Measurements from ENCODE around the gene FAM3B. TPM values are rescaled to one million over a fixed set of nuclear protein-coding genes. Genes with fewer than 3 reads are reported as not detected.
A peak's percentile ranks its signal among the peaks of the same experiment; 100 is the strongest.

Gene FAM3B
- total RNA-seq, 1 donor from 2014 or later, result 4.5 TPM

DNA sequence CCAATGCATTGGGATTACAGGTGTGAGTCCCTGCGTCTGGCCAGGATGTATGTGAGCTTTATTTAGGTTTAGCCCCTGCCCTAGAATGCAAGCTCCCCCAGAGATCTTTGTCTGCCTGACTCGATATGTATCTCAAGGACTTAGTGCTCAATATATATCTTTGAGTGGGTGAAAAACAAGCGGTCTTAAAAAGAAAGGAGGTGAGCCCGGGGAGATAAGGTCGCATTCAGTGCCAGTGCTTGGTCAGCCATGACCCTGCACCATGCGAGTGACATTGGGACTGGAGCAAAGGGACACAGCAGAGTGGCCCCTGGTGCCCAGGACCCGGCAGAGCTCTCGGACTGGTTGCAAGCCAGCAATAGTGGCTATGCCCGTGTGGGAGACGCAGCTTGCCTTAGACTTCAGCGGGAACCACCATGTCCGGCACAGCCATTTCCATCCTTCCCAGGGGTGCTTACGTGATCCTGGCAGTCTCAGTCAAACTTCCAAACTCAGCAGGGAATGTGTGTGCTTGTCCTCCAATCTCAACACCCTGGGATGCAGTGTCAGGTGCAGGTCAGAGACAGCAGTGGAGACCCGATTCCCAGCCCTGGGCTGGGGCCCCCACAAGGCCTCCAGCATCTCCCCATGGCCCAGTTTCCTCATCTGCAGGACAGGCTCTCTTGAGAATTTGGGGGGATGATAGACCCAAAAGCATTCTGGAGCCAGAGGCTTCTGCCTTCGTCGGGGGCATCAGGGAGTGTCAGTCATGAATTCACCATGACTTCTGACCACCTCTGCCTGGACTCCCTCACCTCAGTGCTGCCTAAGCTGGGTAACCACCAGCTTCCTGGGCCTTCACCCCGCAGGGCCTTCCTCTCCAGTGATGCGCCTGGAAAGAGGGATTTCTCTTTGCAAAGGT lies 47.0 kb downstream of the FAM3B start:
- TF ChIP-seq, protein P1, sequence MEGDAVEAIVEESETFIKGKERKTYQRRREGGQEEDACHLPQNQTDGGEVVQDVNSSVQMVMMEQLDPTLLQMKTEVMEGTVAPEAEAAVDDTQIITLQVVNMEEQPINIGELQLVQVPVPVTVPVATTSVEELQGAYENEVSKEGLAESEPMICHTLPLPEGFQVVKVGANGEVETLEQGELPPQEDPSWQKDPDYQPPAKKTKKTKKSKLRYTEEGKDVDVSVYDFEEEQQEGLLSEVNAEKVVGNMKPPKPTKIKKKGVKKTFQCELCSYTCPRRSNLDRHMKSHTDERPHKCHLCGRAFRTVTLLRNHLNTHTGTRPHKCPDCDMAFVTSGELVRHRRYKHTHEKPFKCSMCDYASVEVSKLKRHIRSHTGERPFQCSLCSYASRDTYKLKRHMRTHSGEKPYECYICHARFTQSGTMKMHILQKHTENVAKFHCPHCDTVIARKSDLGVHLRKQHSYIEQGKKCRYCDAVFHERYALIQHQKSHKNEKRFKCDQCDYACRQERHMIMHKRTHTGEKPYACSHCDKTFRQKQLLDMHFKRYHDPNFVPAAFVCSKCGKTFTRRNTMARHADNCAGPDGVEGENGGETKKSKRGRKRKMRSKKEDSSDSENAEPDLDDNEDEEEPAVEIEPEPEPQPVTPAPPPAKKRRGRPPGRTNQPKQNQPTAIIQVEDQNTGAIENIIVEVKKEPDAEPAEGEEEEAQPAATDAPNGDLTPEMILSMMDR (IDR thresholded peaks at IDR 0.05; ENCODE audit: insufficient read depth, low read length, poor library complexity, severe bottlenecking), result no peak
- H3K36me3 ChIP-seq (ENCODE audit: control insufficient read depth, insufficient read depth, low read length), result no peaks in the 10 kb centered on the region
- H3K27me3 ChIP-seq (ENCODE audit: control insufficient read depth, insufficient read depth, low read length), result peaks cover 5% of the 10 kb centered on the region
- no peak overlapping the region for H3K4me3 ChIP-seq (ENCODE audit: low read depth, low read length)
- DNase-seq (ENCODE audit: low read depth), result no peak

DNA sequence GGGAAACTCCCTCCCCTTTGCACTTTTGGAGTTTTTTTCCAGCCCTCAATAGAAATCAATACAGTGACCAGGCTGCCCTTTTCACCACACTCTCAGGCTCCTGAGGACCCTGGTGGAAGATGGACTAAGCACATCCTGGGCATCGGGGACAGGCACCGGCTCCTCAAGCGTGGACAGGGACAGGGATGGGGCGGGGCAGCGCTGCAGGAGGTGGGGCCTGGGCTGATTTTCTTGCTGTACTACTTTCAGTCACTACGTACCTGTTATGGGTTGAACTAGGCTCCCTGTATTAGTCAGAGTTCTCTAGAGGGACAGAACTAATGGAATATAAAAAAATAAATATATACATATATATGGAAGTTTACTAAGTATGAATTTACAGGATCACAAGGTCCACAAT lies 47.7 kb downstream of the FAM3B start:
- TF ChIP-seq, protein P1 (IDR thresholded peaks at IDR 0.05; ENCODE audit: insufficient read depth, low read length, poor library complexity, severe bottlenecking), result no peak
- no peaks in the 10 kb centered on the region for H3K36me3 ChIP-seq (ENCODE audit: control insufficient read depth, insufficient read depth, low read length)
- no peak for DNase-seq (ENCODE audit: low read depth)
- H3K4me3 ChIP-seq (ENCODE audit: low read depth, low read length), result no peak overlapping the region
- peaks cover 11% of the 10 kb centered on the region for H3K27me3 ChIP-seq (ENCODE audit: control insufficient read depth, insufficient read depth, low read length)

DNA sequence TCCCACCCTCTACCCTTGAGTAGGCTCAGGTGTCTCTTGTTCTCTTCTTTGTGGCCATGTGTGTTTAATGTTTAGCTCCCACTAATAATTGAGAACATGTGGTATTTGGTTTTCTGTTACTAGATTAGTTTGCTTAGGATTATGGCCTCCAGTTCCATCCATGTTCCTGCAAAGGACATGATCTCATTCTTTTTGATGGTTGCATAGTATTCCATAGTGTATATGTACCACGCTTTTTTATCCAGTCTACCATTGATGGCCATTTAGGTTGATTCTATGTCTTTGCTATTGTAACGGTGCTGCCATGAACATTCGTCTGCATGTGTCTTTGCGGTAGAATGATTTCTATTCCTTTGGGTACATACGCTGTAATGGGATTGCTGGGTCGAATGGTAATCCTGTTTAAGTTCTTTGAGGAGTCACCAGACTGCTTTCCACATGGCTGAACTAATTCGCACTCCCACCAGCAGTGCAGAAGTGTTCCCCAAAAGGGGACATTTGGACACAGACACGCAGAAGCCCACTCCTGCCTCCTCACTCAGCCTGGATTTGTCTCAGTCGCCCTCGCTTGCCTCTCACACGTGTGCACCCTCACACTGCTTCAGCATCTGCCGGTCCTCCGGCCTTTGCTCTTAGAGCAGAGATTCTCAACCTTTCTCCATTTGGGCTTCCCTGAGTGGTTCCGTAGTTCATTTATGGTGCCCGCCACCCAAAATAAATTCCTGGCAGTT lies 48.9 kb downstream of the FAM3B start:
- no peaks in the 10 kb centered on the region for H3K36me3 ChIP-seq (ENCODE audit: control insufficient read depth, insufficient read depth, low read length)
- no peak for DNase-seq (ENCODE audit: low read depth)
- no peak overlapping the region for H3K4me3 ChIP-seq (ENCODE audit: low read depth, low read length)
- H3K27me3 ChIP-seq (ENCODE audit: control insufficient read depth, insufficient read depth, low read length), result peaks cover 16% of the 10 kb centered on the region
- TF ChIP-seq, protein P1 (IDR thresholded peaks at IDR 0.05; ENCODE audit: insufficient read depth, low read length, poor library complexity, severe bottlenecking), result no peak

DNA sequence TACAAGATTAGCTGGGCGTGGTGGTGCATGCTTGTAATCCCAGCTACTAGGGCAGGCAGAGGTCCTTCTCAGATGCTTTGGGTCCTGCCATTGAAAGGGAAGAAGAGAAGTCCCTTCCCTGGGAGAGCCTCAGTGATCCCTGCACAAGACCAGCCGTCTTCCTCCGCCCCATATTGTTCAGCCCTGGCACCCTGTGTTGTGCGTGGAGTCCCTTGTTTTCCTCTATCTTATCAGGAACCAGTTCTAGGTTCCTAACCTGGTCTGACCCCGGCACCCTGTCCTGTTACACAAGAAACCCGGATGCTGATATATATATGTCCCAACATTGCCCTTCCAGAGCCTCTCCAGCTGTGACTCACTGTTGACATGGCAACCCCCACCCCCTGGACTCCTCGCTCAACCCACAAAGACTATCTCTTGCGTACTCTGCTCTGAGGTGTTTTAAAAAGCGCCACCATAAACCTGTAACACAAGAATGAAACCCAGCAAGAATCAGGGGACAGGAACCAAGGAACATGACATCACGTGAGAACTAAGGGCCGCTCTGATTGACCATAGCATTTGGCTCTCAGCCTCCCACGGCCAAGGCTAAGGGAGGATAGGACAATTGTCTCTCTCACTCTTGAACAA lies 50.0 kb downstream of the FAM3B start:
- peaks cover 11% of the 10 kb centered on the region for H3K27me3 ChIP-seq (ENCODE audit: control insufficient read depth, insufficient read depth, low read length)
- no peaks in the 10 kb centered on the region for H3K36me3 ChIP-seq (ENCODE audit: control insufficient read depth, insufficient read depth, low read length)
- peak; percentile 26 for DNase-seq (ENCODE audit: low read depth)
- TF ChIP-seq, protein P1 (IDR thresholded peaks at IDR 0.05; ENCODE audit: insufficient read depth, low read length, poor library complexity, severe bottlenecking), result no peak
- H3K4me3 ChIP-seq (ENCODE audit: low read depth, low read length), result no peak overlapping the region

DNA sequence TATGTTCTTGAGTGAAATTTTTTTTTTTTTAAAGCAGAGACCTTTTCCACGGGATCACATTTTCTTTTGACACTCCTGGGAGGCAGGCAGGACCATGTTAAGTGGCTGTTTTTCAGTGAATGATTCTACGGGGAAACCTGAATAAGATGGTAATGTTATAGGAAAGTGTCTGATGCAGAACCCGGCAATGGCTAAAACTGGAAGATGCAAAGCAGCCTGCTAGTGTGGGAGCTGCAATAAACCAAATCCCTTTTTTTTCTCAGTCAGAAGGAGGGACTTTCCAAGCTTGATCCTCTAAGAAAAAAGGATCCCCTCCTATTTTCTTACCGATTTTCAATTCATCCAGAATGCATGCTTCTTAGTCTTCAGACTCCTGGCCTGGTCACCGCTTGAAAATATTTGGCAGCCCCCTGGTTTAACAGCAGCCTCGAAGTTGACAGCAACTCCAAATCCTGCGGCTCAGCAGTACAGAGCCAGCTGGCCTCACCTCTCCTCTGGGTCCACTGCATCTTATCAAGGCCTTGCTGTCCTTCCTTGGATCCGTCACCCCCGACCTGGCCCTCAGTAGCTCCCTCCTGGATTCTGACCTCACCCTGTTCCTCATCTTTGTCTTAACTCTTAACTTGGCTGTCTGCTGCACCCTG lies 50.8 kb downstream of the FAM3B start:
- TF ChIP-seq, protein P1 (IDR thresholded peaks at IDR 0.05; ENCODE audit: insufficient read depth, low read length, poor library complexity, severe bottlenecking), result no peak
- no peaks in the 10 kb centered on the region for H3K36me3 ChIP-seq (ENCODE audit: control insufficient read depth, insufficient read depth, low read length)
- no peak for DNase-seq (ENCODE audit: low read depth)
- H3K27me3 ChIP-seq (ENCODE audit: control insufficient read depth, insufficient read depth, low read length), result peaks cover 11% of the 10 kb centered on the region
- H3K4me3 ChIP-seq (ENCODE audit: low read depth, low read length), result no peak overlapping the region

Data from kidney epithelial cell (primary cell).